Keratinocyte (primary cell): ENCODE measurements around the gene SYNE1. TPM values are rescaled to one million over a fixed set of nuclear protein-coding genes. Genes with fewer than 3 reads are reported as not detected.

Source experiments
- DNase-seq: peaks from one replicate; pipeline ENCODE4 v3.0.0-alpha.2; 2011; ENCODE audit warnings: low read depth, missing footprints, low spot score
- FAIRE-seq: peaks from 2 replicates; lab custom pipeline; 2011; peaks lifted over from hg19 to GRCh38; lab: Jason Lieb, UNC
- H2AFZ ChIP-seq: 2 replicates; pipeline ENCODE4 v1.6.0; 2012; ENCODE audit warnings: low read length, control low read depth, inconsistent platforms; ENCODE audit not compliant: control insufficient read depth
- H3K27ac ChIP-seq: 2 replicates; pipeline ENCODE4 v1.5.1; 2011; ENCODE audit warnings: low read length; ENCODE audit not compliant: control insufficient read depth, insufficient read depth
- H3K27me3 ChIP-seq: 3 replicates; pipeline ENCODE4 v1.6.0; 2011; ENCODE audit warnings: low read length; ENCODE audit not compliant: control insufficient read depth, insufficient read depth; ENCODE audit errors: extremely low read depth
- H3K36me3 ChIP-seq, 2 experiments: 2 replicates in 1 of 2; 3 replicates in 1 of 2; pipeline ENCODE4 v1.5.1; 2011; ENCODE audit warnings: low read length in 2 of 2, mild to moderate bottlenecking in 1 of 2; ENCODE audit not compliant: control insufficient read depth in 2 of 2, insufficient read depth in 2 of 2; ENCODE audit errors: extremely low read depth in 1 of 2
- H3K4me1 ChIP-seq: 3 replicates; pipeline ENCODE4 v1.5.1; 2011; ENCODE audit warnings: low read length; ENCODE audit not compliant: control insufficient read depth, insufficient read depth; ENCODE audit errors: extremely low read depth
- H3K4me2 ChIP-seq: 3 replicates; pipeline ENCODE4 v1.6.0; 2011; ENCODE audit warnings: low read depth, low read length; ENCODE audit not compliant: control insufficient read depth, insufficient read depth; ENCODE audit errors: extremely low read depth
- H3K4me3 ChIP-seq, 3 experiments: fragments of 200-600 bp in 1 of 3; sonication (generic) in 1 of 3; 2 replicates in 2 of 3; 3 replicates in 1 of 3; pipeline ENCODE4 v1.5.1; 2011 to 2016; ENCODE audit warnings: low read length in 3 of 3, mild to moderate bottlenecking in 3 of 3, control low read depth in 2 of 3, inconsistent platforms in 1 of 3, low read depth in 1 of 3, mixed read lengths in 1 of 3, mixed run types in 1 of 3, moderate library complexity in 1 of 3; ENCODE audit not compliant: control insufficient read depth in 2 of 3, insufficient read depth in 2 of 3; ENCODE audit errors: extremely low read depth in 1 of 3
- H3K79me2 ChIP-seq: 2 replicates; pipeline ENCODE4 v1.6.0; 2012; ENCODE audit warnings: low read length; ENCODE audit not compliant: control insufficient read depth, insufficient read depth
- H3K9ac ChIP-seq: 3 replicates; pipeline ENCODE4 v1.6.0; 2011; ENCODE audit warnings: low read length; ENCODE audit not compliant: control insufficient read depth, insufficient read depth; ENCODE audit errors: extremely low read depth
- H3K9me1 ChIP-seq: 3 replicates; pipeline ENCODE4 v1.6.0; 2011; ENCODE audit warnings: low read length; ENCODE audit not compliant: control insufficient read depth, insufficient read depth; ENCODE audit errors: extremely low read depth
- H3K9me3 ChIP-seq: 2 replicates; pipeline ENCODE4 v1.5.1; 2012; ENCODE audit warnings: low read depth, low read length; ENCODE audit not compliant: control insufficient read depth
- H4K20me1 ChIP-seq: 3 replicates; pipeline ENCODE4 v1.6.0; 2011; ENCODE audit warnings: low read length; ENCODE audit not compliant: control insufficient read depth, insufficient read depth; ENCODE audit errors: extremely low read depth
- EZH2 ChIP-seq: IDR thresholded peaks from one replicate; pipeline ENCODE4 v1.6.1; 2012; ENCODE audit warnings: inconsistent platforms, mild to moderate bottlenecking, low read length, moderate library complexity
- dilution Hi-C: fragments of 300-500 bp; cut with MboI; formaldehyde crosslinking; loops from one replicate; pipeline ENCODE4 v1.7.0; 2020; ENCODE audit warnings: low sequenced_read_pairs; ENCODE audit not compliant: extremely low pct_ligation_motif_present
- polyA plus RNA-seq, 5 experiments: library from polyadenylated mRNA; depleted of rRNA in 3 of 5; stranded (reverse) in 3 of 5; stranded (forward) in 1 of 5; unstranded in 1 of 5; fragments of >200 nt; gene quantifications; 1 replicate in 1 of 5; 2 replicates in 3 of 5; 3 replicates in 1 of 5; pipeline versions ENCODE4 v1.2.1 to v1.2.3, GENCODE V29; 2011 to 2012; ENCODE audit warnings: missing spikeins in 2 of 5, low read depth in 1 of 5, low replicate concordance in 1 of 5
- TF ChIP-seq, protein P1 (sequence below), 3 experiments: IDR thresholded peaks in 1 of 3; conservative IDR thresholded peaks in 1 of 3; optimal IDR thresholded peaks in 1 of 3; 2 replicates in 2 of 3; 3 replicates in 1 of 3; pipeline versions ENCODE3 to v1.5.1; 2011; ENCODE audit warnings: low read length in 3 of 3, mild to moderate bottlenecking in 3 of 3, moderate library complexity in 2 of 3, control low read depth in 1 of 3, inconsistent platforms in 1 of 3; ENCODE audit not compliant: insufficient read depth in 2 of 3; ENCODE audit errors: extremely low read depth in 1 of 3

The SYNE1 gene
- polyA plus RNA-seq, 1 donor (not counting 4 experiments of a cell fraction or from before 2014, with no cell fraction given): 4.0 TPM

GRCh38 chr6:152136449-152136825 is 500.7 kb downstream of the SYNE1 start:
- H3K9me3 ChIP-seq: no peaks in the 10 kb centered on the region
- H3K9ac ChIP-seq: no peak overlapping the region
- no peaks in the 10 kb centered on the region for H3K9me1 ChIP-seq
- H3K27ac ChIP-seq: no peak overlapping the region
- H3K4me3 ChIP-seq: no peak overlapping the region
- dilution Hi-C loops: no loop called here
- H3K79me2 ChIP-seq: no peaks in the 10 kb centered on the region
- H3K27me3 ChIP-seq: no peaks in the 10 kb centered on the region
- FAIRE-seq (peak; percentile 55), DNase-seq (no peak)
- H2AFZ ChIP-seq: peak overlapping the region; percentile 19
- peaks cover 3% of the 10 kb centered on the region for H3K4me1 ChIP-seq
- H3K36me3 ChIP-seq: no peaks in the 10 kb centered on the region
- no peak overlapping the region for H3K4me2 ChIP-seq
- TF ChIP-seq, protein P1, sequence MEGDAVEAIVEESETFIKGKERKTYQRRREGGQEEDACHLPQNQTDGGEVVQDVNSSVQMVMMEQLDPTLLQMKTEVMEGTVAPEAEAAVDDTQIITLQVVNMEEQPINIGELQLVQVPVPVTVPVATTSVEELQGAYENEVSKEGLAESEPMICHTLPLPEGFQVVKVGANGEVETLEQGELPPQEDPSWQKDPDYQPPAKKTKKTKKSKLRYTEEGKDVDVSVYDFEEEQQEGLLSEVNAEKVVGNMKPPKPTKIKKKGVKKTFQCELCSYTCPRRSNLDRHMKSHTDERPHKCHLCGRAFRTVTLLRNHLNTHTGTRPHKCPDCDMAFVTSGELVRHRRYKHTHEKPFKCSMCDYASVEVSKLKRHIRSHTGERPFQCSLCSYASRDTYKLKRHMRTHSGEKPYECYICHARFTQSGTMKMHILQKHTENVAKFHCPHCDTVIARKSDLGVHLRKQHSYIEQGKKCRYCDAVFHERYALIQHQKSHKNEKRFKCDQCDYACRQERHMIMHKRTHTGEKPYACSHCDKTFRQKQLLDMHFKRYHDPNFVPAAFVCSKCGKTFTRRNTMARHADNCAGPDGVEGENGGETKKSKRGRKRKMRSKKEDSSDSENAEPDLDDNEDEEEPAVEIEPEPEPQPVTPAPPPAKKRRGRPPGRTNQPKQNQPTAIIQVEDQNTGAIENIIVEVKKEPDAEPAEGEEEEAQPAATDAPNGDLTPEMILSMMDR (optimal IDR thresholded peaks at IDR 0.05 in 1 of 3, IDR thresholded peaks at IDR 0.05 in 1 of 3, conservative IDR thresholded peaks at IDR 0.05 in 1 of 3; ENCODE audit: extremely low read depth in 1 of 3, insufficient read depth in 2 of 3, low read length in 3 of 3): peak in 1 of 3 experiments; percentile 18
- TF ChIP-seq EZH2: no peak
- no peaks in the 10 kb centered on the region for H4K20me1 ChIP-seq

DNA sequence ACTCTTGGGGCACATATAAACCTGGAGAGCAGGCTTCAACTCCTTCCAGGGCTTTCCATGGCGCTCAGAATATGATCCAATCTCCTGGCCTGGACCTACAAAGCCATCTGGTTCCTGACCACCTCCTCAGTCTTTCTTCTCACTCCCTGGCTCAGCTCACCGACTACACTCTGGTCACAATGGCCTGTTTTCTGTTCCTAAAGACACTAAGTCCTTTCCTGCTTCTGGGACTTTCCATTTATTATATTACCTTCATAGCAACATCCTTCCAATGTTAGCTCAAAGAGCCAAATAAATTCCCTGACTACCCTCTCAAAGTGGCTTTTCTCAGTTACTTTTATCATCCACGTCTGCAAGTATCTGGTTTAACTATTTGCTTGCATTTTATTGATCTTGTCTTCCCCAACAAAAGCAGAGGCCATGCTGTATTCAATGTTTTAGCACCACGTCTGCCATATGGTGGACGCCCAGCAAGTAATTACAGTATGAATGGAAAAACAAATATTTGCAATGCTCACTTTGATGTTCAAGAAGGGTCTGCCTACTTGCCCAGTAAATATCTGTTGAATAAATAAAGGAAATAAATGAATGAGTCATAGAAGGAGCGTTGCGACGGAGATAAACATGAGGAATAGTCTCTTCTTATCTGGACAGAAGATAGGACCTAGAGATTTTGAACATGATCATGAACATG is 501.3 kb downstream of the SYNE1 start:
- H2AFZ ChIP-seq: peak overlapping the region; percentile 19

More for the DNA sequence above, 501.3 kb downstream of the SYNE1 start:
- Histone ChIP-seq H3K9ac (no peak overlapping the region), H3K36me3 (no peaks in the 10 kb centered on the region), H3K27ac (no peak overlapping the region), H3K4me2 (no peak overlapping the region), H3K9me3 (no peaks in the 10 kb centered on the region), H3K4me1 (peaks cover 3% of the 10 kb centered on the region), H3K27me3 (no peaks in the 10 kb centered on the region), H3K4me3 (no peak overlapping the region), H4K20me1 (no peaks in the 10 kb centered on the region), H3K9me1 (no peaks in the 10 kb centered on the region), H3K79me2 (no peaks in the 10 kb centered on the region)
- TF ChIP-seq, protein P1 (optimal IDR thresholded peaks at IDR 0.05 in 1 of 3, IDR thresholded peaks at IDR 0.05 in 1 of 3, conservative IDR thresholded peaks at IDR 0.05 in 1 of 3; ENCODE audit: extremely low read depth in 1 of 3, insufficient read depth in 2 of 3, low read length in 3 of 3): no peak
- TF ChIP-seq EZH2: no peak
- FAIRE-seq (peak; percentile 9), DNase-seq (no peak)
- dilution Hi-C loops: no loop called here
